WERI-Rb-1 (cell line): ENCODE data around the gene MMP15.

Experiments
- DNase-seq: peaks from one replicate; pipeline ENCODE4 v3.0.0-alpha.2; 2020
- H3K27ac ChIP-seq: fragments of 250-450 bp; sonication (Bioruptor Pico); 2 replicates; pipeline ENCODE4 v1.5.1; 2020; ENCODE audit warnings: mild to moderate bottlenecking, moderate library complexity
- H3K27me3 ChIP-seq: fragments of 250-450 bp; sonication (Bioruptor Pico); 2 replicates; pipeline ENCODE4 v1.5.1; 2021; ENCODE audit warnings: mild to moderate bottlenecking, low read depth, moderate library complexity; ENCODE audit not compliant: insufficient read depth, severe bottlenecking
- H3K36me3 ChIP-seq: fragments of 250-450 bp; sonication (Bioruptor Pico); 2 replicates; pipeline ENCODE4 v1.5.1; 2020; ENCODE audit warnings: mild to moderate bottlenecking, moderate library complexity
- H3K4me3 ChIP-seq: 2 replicates; pipeline ENCODE4 v1.5.1; 2011; ENCODE audit warnings: low read depth, mild to moderate bottlenecking, control low read depth, low read length
- H3K9me3 ChIP-seq: fragments of 250-450 bp; sonication (Bioruptor Pico); 2 replicates; pipeline ENCODE4 v1.5.1; 2021; ENCODE audit warnings: mild to moderate bottlenecking, moderate library complexity; ENCODE audit not compliant: severe bottlenecking
- TF ChIP-seq, protein P1 (sequence below): IDR thresholded peaks from 2 replicates; pipeline ENCODE4 v1.5.1; 2011; ENCODE audit warnings: low read depth, mild to moderate bottlenecking, control low read depth, inconsistent platforms, low read length

Gene MMP15

GRCh38 chr16:57987441-57988177 is 37.9 kb upstream of the MMP15 start:
- no peak for DNase-seq
- Histone ChIP-seq H3K4me3 (no peak overlapping the region), H3K27ac (no peak overlapping the region), H3K27me3 (no peaks in the 10 kb centered on the region), H3K36me3 (no peaks in the 10 kb centered on the region), H3K9me3 (no peaks in the 10 kb centered on the region)
- TF ChIP-seq, protein P1, sequence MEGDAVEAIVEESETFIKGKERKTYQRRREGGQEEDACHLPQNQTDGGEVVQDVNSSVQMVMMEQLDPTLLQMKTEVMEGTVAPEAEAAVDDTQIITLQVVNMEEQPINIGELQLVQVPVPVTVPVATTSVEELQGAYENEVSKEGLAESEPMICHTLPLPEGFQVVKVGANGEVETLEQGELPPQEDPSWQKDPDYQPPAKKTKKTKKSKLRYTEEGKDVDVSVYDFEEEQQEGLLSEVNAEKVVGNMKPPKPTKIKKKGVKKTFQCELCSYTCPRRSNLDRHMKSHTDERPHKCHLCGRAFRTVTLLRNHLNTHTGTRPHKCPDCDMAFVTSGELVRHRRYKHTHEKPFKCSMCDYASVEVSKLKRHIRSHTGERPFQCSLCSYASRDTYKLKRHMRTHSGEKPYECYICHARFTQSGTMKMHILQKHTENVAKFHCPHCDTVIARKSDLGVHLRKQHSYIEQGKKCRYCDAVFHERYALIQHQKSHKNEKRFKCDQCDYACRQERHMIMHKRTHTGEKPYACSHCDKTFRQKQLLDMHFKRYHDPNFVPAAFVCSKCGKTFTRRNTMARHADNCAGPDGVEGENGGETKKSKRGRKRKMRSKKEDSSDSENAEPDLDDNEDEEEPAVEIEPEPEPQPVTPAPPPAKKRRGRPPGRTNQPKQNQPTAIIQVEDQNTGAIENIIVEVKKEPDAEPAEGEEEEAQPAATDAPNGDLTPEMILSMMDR, result no peak

- Histone ChIP-seq H3K9me3 (no peaks in the 10 kb centered on the region), H3K4me3 (no peak overlapping the region), H3K36me3 (no peaks in the 10 kb centered on the region), H3K27ac (no peak overlapping the region), H3K27me3 (no peaks in the 10 kb centered on the region)
- TF ChIP-seq, protein P1, result no peak
- DNase-seq, result peak; percentile 27
Measured at GRCh38 chr16:57988929-57989328, 36.6 kb upstream of the MMP15 start.

DNA sequence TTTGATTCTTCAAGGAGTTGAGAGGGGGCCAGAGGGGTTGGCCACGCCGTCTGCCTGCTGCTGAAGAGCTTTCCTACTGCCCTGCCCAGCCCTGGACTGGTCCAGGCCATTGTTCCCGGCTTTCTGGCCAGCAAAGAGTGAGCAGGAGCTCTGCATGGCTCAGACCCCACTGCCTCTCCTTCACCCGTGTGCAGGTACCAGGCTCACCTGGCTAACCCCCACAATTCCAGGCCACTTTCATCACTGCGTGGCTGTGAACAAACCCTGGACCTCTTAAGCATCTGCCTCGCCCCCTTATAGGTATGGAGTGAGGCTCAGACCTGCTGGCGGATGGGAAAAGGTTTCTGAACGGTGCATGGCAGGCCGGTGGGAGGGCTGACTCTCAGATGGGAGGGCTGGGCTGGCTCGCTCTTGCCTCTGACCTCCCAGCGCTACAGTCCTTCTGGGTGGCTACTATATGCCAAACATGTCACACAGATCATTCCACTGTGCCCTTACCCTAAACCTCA is 33.9 kb upstream of the MMP15 start:
- peaks cover 6% of the 10 kb centered on the region for H3K36me3 ChIP-seq
- no peak overlapping the region for H3K4me3 ChIP-seq
- H3K27me3 ChIP-seq, result no peaks in the 10 kb centered on the region
- TF ChIP-seq, protein P1, result no peak
- DNase-seq, result no peak
- H3K9me3 ChIP-seq, result no peaks in the 10 kb centered on the region
- no peak overlapping the region for H3K27ac ChIP-seq

DNA sequence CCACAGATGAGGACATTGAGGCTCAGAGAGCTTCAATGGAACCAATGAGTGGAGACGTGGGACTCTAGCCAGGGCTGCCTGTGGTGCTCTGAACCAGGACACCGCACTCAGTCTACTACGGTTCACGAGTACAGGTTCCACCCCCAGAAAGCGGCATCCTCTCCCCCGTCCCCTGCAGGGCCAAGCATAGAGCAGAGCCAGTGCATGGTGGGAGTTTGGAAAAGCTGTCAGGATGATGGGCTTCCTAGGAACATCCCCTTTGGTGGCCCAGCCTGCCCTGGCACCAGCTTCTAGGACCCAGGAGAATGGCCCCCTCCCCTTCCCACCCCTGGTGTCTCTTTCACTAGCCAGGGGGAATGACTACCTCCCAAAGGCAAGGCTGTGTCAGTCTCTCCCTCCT is 33.5 kb upstream of the MMP15 start:
- H3K4me3 ChIP-seq, result no peak overlapping the region
- peaks cover 9% of the 10 kb centered on the region for H3K36me3 ChIP-seq
- DNase-seq, result no peak
- H3K27me3 ChIP-seq, result no peaks in the 10 kb centered on the region
- H3K27ac ChIP-seq, result no peak overlapping the region
- TF ChIP-seq, protein P1, result no peak
- no peaks in the 10 kb centered on the region for H3K9me3 ChIP-seq

DNA sequence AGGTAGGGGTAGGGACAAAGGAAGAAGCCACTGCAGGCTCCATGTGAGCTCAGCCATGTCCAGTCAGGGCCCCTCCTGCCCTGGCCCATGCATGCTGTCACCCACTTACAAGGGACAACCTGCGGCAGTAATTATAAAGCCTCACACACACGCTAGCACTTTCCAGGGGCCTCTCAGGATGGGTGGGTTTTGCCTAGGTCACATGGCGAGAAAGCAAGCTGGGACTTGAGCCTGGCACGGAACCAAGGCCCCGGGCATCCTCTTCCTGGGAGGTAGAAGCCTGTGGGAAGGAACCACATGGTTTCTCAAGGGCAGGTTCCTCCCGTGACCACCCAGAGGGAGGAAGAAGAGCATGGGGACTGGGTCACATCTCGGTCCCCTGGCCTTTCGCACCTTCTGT is 32.1 kb upstream of the MMP15 start:
- DNase-seq, result no peak
- H3K27ac ChIP-seq, result no peak overlapping the region
- TF ChIP-seq, protein P1, result no peak

GRCh38 chr16:57993897-57994296 is 31.7 kb upstream of the MMP15 start:
- H3K36me3 ChIP-seq, result peaks cover 9% of the 10 kb centered on the region
- TF ChIP-seq, protein P1, result no peak
- H3K4me3 ChIP-seq, result no peak overlapping the region
- no peak for DNase-seq
- no peaks in the 10 kb centered on the region for H3K9me3 ChIP-seq
- H3K27me3 ChIP-seq, result no peaks in the 10 kb centered on the region
- H3K27ac ChIP-seq, result no peak overlapping the region

More for the DNA sequence above, 32.1 kb upstream of the MMP15 start:
- Histone ChIP-seq H3K9me3 (no peaks in the 10 kb centered on the region), H3K36me3 (peaks cover 9% of the 10 kb centered on the region), H3K27me3 (no peaks in the 10 kb centered on the region), H3K4me3 (no peak overlapping the region)
